ENCODE measurements around the gene CRADD. TPM values are rescaled to one million over a fixed set of nuclear protein-coding genes. Genes with fewer than 3 reads are reported as not detected.

CRADD gene
- total RNA-seq, 2 experiments from 2014 or later: 5.8 to 9.2 TPM

GRCh38 chr12:93813972-93814821, 137.0 kb downstream of the CRADD start:
- no peak for TF ChIP-seq CTCF (IDR thresholded peaks at IDR 0.05)
- Mint-ChIP-seq H3K27me3 (no peaks in the 10 kb centered on the region), H3K4me3 (no peak overlapping the region), H3K4me1 (ENCODE audit: low read depth) (no peaks in the 10 kb centered on the region), H3K27ac (no peak overlapping the region), H3K9me3 (no peaks in the 10 kb centered on the region), H3K36me3 (ENCODE audit: low read depth) (no peaks in the 10 kb centered on the region)
- Histone ChIP-seq H3K4me3 (ENCODE audit: low read length) (no peak overlapping the region), H3K9me3 (ENCODE audit: control insufficient read depth in 1 of 2, insufficient read depth in 1 of 2, low read length in 2 of 2) (no peaks in the 10 kb centered on the region), H3K36me3 (ENCODE audit: insufficient read depth, low read length) (no peaks in the 10 kb centered on the region), H3K4me1 (ENCODE audit: insufficient read depth, low read length) (no peaks in the 10 kb centered on the region), H3K27me3 (ENCODE audit: control insufficient read depth in 1 of 2, insufficient read depth in 2 of 2, low read length in 2 of 2) (no peaks in the 10 kb centered on the region), H3K27ac (ENCODE audit: low read depth in 1 of 2, low read length in 2 of 2) (no peak overlapping the region)
- ATAC-seq (ENCODE audit: poor library complexity) (no peak), DNase-seq (no peak)
- POLR2A ChIA-PET: interaction anchor here (0.7 kb wide), 1 partner anchor 13 kb away, joined by 3 read pairs; no protein-coding TSS in a partner anchor
- intact Hi-C loops (cut with DNase I, micrococcal nuclease): no loop called here
- CTCF ChIA-PET: no interaction called here

- intact Hi-C loops (cut with DNase I, micrococcal nuclease): no loop called here
- Histone ChIP-seq H3K27me3 (ENCODE audit: control insufficient read depth in 1 of 2, insufficient read depth in 2 of 2, low read length in 2 of 2) (no peaks in the 10 kb centered on the region), H3K4me3 (ENCODE audit: low read length) (no peak overlapping the region), H3K36me3 (ENCODE audit: insufficient read depth, low read length) (no peaks in the 10 kb centered on the region), H3K9me3 (ENCODE audit: control insufficient read depth in 1 of 2, insufficient read depth in 1 of 2, low read length in 2 of 2) (no peaks in the 10 kb centered on the region), H3K4me1 (ENCODE audit: insufficient read depth, low read length) (no peaks in the 10 kb centered on the region), H3K27ac (ENCODE audit: low read depth in 1 of 2, low read length in 2 of 2) (no peak overlapping the region)
- ATAC-seq (ENCODE audit: poor library complexity): no peak
- H3K27ac Mint-ChIP-seq: no peak overlapping the region
- no peak overlapping the region for H3K4me3 Mint-ChIP-seq
- ChIA-PET CTCF (no interaction called here), POLR2A (no interaction called here)
- H3K9me3 Mint-ChIP-seq: no peaks in the 10 kb centered on the region
- no peak for TF ChIP-seq CTCF (IDR thresholded peaks at IDR 0.05)
- no peaks in the 10 kb centered on the region for H3K36me3 Mint-ChIP-seq (ENCODE audit: low read depth)
- no peak for DNase-seq
- no peaks in the 10 kb centered on the region for H3K27me3 Mint-ChIP-seq
- H3K4me1 Mint-ChIP-seq (ENCODE audit: low read depth): no peaks in the 10 kb centered on the region
These were observed 141.4 kb downstream of the CRADD start for GRCh38 chr12:93818488-93819049.

GRCh38 chr12:93819050-93819491, 141.9 kb downstream of the CRADD start:
- no peak for DNase-seq
- TF ChIP-seq CTCF (IDR thresholded peaks at IDR 0.05): no peak
- H3K4me3 Mint-ChIP-seq: no peak overlapping the region
- Histone ChIP-seq H3K4me3 (ENCODE audit: low read length) (no peak overlapping the region), H3K9me3 (ENCODE audit: control insufficient read depth in 1 of 2, insufficient read depth in 1 of 2, low read length in 2 of 2) (no peaks in the 10 kb centered on the region), H3K36me3 (ENCODE audit: insufficient read depth, low read length) (no peaks in the 10 kb centered on the region), H3K27ac (ENCODE audit: low read depth in 1 of 2, low read length in 2 of 2) (no peak overlapping the region), H3K27me3 (ENCODE audit: control insufficient read depth in 1 of 2, insufficient read depth in 2 of 2, low read length in 2 of 2) (no peaks in the 10 kb centered on the region), H3K4me1 (ENCODE audit: insufficient read depth, low read length) (no peaks in the 10 kb centered on the region)
- no peak for ATAC-seq (ENCODE audit: poor library complexity)
- no peaks in the 10 kb centered on the region for H3K27me3 Mint-ChIP-seq
- ChIA-PET POLR2A (no interaction called here), CTCF (no interaction called here)
- H3K4me1 Mint-ChIP-seq (ENCODE audit: low read depth): no peaks in the 10 kb centered on the region
- no peaks in the 10 kb centered on the region for H3K9me3 Mint-ChIP-seq
- H3K27ac Mint-ChIP-seq: no peak overlapping the region
- H3K36me3 Mint-ChIP-seq (ENCODE audit: low read depth): no peaks in the 10 kb centered on the region
- intact Hi-C loops (cut with DNase I, micrococcal nuclease): no loop called here

Measured in CD4-positive, alpha-beta T cell (primary cell).